GM19438 (cell line): ENCODE measurements around the gene CCN2.
"Not testable (repeated sequence)": the region's sequence is repeated elsewhere in the genome, so short reads cannot be mapped to it uniquely, and the experiment has no call there.

ENCODE experiments used
- ATAC-seq: cut with Tn5 transposase; IDR thresholded peaks from one replicate; pipeline ENCODE4 v1.9.1; 2021; ENCODE audit warnings: low read depth; ENCODE audit not compliant: unreplicated experiment

Gene CCN2

DNA sequence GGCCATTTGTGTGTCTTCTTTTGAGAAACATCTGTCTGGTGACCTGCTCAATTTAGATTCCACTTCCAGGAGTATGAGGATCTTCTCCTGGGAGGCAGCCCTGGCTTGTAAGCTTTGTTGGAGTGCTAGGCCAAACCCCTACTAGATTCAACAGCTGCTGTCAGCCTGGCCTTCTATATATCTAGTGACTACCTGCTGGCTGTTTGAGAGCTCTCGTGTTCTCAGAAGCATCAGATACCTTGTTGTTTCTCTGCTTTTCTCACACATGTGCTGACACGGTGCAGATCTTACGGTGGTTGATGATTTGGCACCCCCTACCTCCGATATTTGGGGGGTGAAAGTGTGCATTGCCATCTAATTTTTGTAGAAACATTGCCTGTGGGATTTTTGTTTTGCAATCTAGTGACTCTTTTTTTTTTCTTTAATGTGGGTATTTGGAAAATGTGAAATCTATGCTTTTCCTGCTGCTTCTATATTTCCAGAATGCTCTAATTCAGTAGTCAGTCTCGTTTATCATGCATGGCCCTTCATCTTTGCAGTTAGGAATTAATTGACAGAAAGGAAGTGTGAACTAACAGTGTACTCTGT lies 4.7 kb downstream of the CCN2 start:
- no peak for ATAC-seq

DNA sequence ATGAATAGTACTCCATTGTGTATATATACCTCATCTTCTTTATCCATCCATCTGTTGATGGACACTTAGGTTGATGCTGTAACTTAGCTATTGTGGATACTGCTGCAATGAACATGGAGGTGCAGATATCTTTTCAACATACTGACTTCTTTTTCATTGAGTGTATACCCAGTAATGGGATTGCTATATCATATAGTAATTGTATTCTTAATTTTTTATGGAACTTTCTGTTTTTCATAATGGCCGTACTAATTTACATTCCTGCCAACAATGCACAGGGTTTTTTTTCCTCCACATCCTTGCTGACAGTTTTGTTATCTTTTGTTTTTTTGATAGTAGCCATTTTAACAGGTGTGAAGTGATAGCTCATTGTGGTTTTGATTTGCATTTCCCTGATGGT lies 5.2 kb downstream of the CCN2 start:
- ATAC-seq, result no peak

DNA sequence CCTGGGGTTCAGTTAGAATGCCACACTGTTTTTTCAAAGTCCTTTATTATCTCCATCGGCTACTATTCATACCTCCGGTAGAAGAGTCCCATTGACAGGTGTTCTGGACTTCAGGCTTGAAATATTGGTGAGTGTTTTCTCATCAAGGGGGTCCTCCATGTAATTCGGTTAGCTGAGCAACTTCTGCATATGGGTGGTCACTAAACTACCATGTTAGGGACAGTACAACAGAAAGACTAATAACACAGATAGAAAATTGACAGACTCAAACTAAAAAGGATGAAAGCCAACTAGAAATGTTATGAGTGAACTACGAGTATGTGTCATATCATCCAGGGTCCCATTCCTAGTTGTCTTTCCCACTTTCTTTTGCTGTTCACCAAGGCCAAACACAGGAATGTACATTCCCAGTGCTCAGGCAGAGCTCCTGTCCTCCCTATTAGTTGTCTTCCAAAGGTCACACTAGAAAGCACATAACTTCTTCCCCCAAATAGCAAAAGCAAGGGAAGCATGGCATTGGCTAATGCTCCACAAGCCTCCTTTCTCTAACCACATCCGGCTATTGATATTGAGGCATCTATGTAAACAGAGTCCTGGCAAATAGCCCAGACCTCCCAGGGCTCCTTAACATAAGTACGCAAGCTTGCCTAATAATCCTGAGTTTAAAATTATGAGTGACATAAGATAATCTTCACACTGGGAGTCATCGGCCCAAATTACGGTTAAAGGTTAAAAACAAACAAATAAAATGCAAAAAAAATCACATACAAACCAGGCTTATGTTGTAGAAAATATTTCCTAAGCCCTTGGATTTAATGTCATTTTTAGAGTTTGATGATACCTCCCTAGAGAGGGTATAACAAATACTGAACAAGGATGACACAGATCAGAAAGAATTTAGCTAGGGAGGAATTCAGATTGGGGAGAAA lies 13.2 kb downstream of the CCN2 start:
- ATAC-seq, result no peak

DNA sequence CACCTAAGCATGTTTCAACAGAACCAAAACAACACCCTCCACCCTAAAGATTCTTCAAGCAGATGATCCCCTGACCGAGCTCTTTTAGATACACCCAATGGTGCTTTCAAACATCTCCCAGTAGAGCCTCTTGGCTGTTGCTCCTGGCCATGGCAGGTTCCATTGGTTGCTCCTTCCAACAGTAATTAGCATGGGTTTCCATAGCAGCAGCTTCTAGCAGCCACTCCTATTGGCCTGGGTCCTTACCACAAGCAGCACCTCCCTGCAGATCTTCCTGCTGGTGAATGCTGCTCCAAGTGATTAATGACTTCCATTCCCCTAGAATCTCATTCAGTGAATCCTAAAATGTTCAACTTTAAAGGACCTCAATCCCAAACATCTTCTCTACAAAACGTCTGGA lies 13.9 kb downstream of the CCN2 start:
- no peak for ATAC-seq

DNA sequence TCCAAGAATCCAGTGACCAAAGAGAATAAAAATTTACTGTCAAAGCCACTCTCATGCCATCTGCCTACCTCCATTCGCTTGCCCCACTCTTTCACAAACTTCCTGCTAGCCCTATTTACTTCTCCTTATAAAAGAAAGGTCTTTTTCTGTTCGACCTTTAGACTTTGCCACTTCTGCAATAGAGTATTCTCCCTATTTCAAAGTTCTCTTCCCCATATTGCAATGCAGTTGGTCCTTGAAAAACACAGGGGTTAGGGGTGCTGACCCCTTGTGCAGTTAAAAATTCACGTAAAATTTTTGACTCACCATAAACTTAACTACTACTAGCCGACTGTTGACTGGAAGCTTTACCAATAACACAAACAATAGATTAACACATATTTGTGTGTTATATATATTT lies 15.0 kb downstream of the CCN2 start:
- ATAC-seq, result no peak

DNA sequence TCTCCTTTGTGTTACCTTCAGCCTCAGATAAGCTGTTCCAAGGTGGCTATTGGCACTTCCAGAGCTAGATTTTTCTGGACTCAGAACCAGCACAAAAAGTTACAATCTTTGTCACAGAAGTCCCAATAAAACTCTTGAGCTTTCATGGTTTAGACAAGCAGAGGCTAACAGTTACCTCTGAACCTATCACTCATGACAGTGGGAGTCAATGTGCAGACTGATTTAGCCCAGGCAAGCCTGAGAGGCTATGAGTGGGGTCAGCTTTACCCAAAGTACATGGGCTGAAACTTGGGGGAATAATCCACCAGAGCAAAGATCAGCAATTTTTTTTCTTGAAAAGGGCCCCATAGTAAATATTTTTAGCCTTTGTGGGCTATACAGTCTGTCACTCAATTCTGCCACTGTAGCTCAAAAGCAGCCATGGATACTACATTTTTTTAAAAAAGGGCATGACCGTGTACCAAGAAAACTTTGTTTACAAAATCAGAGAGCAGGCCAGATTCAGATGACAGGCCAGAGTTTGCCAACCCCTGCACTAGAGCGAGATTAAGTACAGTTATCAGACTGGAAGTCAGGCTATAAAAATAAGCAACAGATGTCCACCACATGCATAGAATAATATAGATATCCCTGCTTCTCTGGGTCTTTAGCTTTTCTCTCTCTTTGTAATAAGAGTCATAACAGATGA lies 20.0 kb downstream of the CCN2 start:
- ATAC-seq, result no peak

DNA sequence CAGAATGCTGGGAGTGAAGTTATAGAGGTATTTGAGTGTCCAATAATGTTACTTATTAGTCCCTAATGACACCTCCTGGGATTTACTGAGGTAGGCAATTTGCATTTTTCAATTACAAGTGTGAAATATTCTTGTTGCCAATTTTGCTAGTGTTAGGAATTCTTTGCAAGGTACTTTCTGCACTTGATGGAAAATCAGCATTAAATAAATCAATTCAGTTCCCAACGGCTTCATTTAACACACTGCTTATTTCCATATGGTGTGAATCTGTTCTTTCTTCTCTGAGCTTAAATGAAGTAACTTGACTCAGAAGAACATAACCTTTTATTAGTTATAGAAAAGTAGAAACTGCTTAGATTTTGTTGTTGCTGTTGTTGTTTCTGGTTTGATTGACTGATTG lies 21.2 kb downstream of the CCN2 start:
- no peak for ATAC-seq

DNA sequence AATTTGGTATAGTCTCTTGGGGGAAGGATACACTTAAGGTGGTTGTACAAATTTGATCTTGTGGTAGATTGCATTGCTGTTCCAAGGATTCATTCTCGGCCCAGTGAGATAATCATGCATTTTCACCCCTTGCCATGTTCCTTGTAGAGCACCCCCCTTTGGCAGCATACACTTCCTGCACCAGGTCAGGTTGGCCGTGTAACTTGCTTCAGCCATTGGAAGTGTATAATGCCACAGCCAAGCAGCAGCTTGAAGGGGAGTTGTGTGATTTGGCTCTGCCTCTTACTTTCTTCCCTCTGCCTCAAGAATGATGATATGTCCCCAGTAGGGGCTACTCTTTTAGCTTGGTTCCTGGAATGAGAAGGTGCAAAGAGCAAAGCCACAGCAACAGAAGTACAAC lies 21.9 kb downstream of the CCN2 start:
- ATAC-seq, result no peak

DNA sequence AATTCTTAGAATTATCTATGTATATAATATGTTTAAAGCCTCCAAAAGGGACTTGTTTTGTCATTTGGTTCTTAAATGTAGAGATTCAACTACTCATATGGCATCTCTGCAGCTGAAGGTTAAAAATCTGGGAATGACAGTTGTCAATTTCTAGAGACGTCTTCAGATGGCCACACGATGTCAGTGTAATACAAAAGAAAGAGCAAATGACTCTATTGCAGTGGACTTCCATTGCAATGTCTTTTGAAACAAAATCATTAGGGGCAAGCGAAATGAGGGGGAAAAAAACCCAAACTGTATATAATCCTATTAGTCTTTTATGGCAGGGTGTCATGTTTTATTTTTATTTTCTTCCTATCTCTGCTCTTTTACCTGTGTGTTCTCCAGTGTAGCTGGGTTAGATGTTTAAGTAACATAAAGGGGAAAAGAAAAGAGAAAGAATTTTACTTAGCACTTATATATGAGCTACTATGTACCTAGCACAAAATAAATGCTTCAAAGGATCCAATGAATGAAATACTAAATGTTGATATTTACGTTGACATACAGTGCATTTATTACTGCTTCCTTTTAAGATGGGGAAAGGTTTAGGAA lies 26.2 kb downstream of the CCN2 start:
- ATAC-seq, result no peak

DNA sequence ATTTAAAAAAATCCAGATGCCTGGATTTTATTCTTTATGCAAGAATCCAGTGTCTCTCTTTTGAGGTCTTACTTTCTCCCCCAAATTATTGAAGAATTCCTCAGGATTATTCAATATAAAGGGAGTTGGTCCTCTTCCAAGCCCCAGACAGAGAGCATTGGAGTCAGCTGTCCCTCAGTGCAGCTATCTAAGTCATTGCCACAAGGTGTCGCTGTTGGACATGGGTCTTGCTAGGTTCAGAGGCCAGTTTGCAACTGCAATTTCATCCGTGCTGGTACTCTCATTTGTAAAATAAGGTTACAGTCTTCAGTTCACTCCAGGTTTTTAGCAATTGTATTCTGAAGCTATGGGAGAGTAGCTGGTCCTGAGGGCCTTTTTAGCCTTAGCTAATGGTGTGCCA lies 27.8 kb downstream of the CCN2 start:
- ATAC-seq, result no peak

DNA sequence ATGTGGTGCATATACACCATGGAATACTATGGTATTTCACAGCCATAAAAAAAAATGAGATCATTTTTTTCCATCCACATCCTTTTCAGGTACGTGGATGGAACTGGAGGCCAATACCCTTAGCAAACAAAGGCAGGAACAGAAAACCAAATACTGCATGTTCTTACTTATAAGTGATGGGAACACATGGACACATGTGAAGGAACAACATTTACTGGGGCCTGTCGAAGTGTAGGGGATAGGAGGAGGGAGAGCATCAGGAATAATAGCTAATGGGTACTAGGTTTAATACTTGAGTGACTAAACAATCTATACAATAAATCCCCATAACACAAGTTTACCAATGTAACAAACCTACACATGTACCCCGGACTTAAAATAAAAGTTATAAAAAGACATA lies 30.5 kb downstream of the CCN2 start:
- no peak for ATAC-seq

DNA sequence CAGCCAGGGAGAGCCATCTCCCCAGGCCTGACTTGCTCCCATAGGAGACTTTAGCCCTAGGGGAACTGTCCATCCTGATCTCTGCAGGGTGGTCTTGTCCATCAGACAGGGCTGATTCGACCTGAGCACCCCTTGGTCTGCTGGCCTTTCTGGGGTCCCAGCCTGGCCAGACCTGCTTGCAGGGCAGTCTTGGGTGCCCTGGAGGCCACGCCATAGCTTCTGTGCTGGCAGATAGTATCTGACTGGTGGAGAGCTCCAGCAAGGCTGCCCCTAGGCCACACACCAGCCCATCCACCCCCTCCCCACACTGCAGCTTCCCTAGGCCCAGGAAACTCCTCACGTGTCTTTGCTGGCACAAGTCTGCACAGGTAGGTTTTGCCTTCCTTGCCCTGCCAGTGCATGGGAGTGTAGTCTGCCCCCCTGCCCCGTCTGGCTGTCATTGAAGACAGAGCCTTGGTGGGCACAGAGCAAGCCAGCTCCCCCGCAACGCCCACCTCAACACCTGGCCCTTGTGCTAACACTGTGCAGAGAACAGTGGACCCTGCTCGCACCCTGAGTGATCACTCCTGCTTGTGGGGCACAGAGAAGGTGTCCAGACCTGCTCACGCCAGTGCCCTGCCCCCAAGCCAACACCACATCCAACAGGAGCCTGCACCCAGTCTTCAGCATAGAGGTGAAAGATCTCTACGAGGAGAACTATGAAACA lies 32.4 kb downstream of the CCN2 start:
- ATAC-seq, result no peak

DNA sequence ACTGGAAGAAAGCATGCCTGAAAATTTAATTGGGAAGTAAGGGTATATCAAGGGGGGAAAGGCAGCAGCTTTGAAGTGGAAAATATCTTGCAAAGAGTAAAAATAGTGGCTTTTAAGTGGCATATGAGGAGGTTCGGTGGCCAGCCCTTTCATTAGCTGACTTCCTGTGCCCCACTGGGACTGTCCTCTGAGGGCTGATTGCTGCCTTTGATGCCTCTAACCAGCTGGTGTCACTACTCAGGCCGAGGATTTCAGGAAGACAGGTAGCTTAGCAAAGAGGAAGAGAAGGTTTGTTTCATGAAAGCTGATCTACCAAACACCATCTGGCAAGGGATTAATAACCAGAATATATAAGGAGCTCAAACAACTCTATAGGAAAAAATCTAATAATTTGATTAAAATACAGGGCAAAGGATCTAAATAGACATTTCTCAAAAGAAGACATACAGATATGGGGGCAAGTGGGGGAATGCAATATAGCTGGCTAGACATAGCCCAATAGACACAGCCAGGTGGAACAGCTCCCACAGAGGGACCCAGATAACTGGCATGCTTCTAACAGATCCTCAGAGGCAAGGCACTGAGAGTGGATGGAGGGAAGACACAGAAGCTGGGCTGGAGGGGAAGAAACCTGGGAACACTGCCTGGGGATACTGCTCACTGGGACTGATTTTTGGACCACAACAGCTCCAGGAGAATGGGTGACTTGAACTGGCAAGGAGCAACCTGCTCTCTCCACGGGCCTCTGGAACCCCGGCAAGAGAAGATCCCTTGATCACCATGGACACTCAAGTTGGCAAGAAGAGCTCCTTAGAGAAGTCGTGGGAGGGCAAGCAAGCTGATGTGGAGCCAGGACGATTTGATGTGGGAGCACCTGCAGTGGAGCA lies 33.2 kb downstream of the CCN2 start:
- no peak for ATAC-seq

DNA sequence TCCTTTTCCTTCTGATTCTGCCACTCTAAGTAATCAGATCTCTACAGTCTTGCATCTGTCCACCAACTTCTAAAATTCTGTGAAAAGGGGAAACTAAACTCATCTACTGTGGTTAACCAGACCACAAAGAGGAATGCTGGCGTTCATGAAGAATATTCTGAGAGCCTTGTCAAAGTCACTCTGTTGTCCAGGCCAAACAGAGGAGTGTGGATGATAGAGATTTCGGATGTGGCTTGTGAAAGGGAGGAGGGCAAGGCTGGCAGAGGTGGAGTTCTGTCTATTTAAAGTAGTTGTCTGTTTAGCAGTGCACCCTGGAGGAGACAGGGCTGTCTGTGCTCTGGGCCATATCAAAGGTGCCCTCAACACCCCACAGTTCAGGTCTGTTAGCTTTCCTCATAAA lies 33.9 kb downstream of the CCN2 start:
- ATAC-seq, result no peak

DNA sequence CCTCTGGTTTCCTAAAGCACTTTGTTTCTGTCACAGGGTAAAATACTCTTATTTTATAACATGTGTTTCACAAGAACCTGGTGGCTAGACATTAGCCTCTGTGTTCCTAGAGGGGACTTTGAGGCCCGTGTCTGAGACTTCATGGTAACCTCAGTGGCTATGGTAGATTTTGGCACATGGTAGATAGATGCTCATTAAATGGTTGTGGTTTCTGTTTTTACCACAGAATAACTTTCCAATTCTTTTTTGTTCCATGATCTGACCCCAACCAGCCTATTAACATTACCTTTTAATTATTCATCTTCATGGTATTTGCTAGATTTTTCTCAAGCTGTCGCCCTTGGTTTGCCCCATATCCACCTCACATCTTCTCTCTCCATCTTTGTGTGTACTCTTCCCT lies 34.3 kb downstream of the CCN2 start:
- no peak for ATAC-seq

DNA sequence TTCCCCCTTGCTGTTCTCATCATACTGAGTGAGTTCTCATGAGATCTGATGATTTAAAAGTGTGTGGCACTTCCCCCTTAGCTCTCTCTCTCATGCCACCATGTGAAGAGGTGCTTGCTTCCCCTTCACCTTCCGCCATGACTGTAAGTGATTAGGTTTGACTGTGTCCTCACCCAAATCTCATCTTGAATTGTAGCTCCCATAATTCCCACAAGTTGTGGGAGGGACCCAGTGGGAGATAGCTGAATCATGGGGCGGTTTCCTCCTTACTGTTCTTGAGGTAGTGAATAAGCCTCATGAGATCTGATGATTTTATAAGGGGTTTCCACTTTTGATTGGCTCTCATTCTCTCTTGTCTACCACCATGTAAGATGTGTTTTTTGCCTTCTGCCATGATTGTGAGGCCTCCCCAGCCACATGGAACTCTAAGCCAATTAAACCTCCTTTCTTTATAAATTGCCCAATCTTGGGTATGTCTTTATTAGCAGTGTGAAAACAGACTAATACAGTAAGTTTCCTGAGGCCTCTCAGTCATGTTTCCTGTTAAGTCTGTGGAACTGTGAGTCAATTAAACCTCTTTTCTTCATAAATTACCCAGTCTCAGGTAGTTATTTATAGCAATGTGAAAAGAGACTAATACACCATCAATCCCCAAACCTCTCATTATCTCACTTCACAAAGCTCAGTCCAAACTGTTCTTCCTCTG lies 34.9 kb downstream of the CCN2 start:
- not testable (repeated sequence) for ATAC-seq

DNA sequence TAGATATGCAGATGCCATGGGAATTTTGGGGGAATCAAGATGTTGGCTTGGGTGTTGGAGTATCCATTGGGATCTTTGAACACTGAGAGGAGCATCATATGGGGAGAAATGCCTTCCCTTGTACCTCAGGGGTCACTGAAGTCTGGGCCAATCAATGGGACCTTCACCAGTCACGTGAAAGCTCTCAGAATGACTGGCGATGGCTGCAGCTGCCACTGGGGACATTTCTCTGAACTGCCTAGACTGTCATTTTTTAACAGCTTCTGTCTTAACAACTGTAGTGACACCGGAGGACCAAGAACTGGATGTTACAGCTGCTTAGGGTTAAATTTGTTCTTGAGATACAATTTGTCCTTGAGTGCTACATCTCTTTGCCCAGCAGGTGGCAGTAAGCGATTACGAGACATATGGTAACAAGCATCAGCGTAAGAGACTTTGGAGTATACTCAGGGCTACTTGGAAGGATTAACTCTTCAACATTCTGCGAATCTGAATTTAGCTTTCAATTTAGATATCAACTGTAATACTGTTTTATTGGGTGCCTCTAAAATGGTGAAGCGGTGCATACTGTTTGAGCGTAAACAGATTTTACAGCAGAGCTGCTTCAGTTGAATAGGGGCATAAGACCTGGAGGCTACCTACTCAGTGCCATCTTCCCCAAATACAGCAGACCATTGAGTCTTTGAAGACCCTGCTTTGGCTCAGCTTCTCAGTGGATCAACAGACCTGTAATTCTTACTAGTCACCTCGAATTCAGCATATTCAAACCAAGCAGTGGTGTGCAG lies 36.0 kb downstream of the CCN2 start:
- peak; percentile 69 for ATAC-seq

DNA sequence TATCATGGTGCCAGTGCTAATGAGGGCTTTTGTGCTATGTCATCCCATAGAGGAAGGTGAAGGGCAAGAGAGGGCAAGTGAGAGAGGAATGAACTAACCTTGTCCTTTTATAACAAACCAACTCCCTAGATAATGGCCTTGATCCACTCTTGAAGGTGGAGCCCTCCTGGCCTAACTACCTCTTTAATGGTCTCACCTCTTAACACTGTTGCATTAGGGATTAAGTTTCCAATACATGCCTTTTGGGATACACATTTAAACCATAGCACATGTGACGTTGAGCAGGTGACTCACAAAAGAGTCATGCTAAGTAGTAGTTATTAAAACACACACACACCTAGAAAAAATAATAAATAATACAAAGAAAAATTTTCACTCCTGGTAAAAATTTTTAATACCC lies 36.9 kb downstream of the CCN2 start:
- ATAC-seq, result no peak
